ENCODE data around the gene MBD4.

MBD4 gene

DNA sequence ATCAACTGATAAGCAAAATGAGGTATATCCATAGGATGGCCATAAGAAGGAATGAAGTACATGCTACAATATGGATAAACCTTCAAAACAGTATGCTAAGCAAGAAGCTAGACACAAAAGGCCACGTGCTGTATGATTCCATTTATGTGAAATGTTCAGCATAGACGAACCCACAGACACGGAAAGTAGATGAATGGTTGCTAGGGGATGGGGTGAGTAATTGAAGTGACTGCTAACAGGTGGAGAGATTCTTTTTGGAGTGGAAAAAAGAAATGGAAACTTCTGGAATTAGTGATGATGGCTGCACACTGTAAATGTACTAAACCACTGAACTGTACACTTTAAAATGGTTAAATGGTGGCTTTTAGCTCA is 10.7 kb downstream of the MBD4 start:
- H3K27ac ChIP-seq, result peak overlapping the region; percentile 75
- TF ChIP-seq ZFX (IDR thresholded peaks at IDR 0.05; ENCODE audit: borderline replicate concordance), result no peak
- TF ChIP-seq, protein P1, sequence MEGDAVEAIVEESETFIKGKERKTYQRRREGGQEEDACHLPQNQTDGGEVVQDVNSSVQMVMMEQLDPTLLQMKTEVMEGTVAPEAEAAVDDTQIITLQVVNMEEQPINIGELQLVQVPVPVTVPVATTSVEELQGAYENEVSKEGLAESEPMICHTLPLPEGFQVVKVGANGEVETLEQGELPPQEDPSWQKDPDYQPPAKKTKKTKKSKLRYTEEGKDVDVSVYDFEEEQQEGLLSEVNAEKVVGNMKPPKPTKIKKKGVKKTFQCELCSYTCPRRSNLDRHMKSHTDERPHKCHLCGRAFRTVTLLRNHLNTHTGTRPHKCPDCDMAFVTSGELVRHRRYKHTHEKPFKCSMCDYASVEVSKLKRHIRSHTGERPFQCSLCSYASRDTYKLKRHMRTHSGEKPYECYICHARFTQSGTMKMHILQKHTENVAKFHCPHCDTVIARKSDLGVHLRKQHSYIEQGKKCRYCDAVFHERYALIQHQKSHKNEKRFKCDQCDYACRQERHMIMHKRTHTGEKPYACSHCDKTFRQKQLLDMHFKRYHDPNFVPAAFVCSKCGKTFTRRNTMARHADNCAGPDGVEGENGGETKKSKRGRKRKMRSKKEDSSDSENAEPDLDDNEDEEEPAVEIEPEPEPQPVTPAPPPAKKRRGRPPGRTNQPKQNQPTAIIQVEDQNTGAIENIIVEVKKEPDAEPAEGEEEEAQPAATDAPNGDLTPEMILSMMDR (IDR thresholded peaks at IDR 0.05), result no peak

GRCh38 chr3:129428376-129429079 is 11.2 kb downstream of the MBD4 start, which contains the start of gene EFCAB12:
Gene EFCAB12, minus strand, starts transcription at chr3:129428636. Its CDS starts 148 bp downstream, at chr3:129428488.
- H3K27ac ChIP-seq, result peak within 1 kb of the TSS; percentile 75
- TF ChIP-seq, protein P1 (IDR thresholded peaks at IDR 0.05), result no peak
- TF ChIP-seq ZFX (IDR thresholded peaks at IDR 0.05; ENCODE audit: borderline replicate concordance), result no peak

DNA sequence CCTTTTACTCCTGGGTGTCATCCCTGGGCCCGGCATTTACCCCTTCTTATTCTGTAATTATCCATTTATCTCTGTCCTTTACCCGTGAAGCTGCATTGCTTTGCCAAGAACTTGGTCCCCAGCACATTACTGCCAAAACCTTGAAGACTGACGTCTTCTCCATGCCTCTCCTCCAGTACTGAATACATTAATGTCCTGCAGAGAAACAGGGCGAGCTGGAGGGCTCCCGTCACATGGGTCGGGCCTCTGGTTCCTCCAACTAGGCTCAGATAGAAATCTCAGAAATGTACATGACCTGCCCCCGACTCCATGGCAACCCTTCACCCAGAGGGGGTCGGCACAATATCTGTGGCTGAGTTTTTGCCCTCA is 11.8 kb downstream of the MBD4 start:
- no peak overlapping the region for H3K27ac ChIP-seq
- TF ChIP-seq ZFX (IDR thresholded peaks at IDR 0.05; ENCODE audit: borderline replicate concordance), result no peak
- TF ChIP-seq, protein P1 (IDR thresholded peaks at IDR 0.05), result no peak

- TF ChIP-seq ZFX (IDR thresholded peaks at IDR 0.05; ENCODE audit: borderline replicate concordance), result no peak
- TF ChIP-seq, protein P1 (IDR thresholded peaks at IDR 0.05), result no peak
- H3K27ac ChIP-seq, result no peak overlapping the region
Observed at GRCh38 chr3:129425619-129426018, 14.1 kb downstream of the MBD4 start.

GRCh38 chr3:129425213-129425612 is 14.5 kb downstream of the MBD4 start:
- TF ChIP-seq, protein P1 (IDR thresholded peaks at IDR 0.05), result no peak
- no peak for TF ChIP-seq ZFX (IDR thresholded peaks at IDR 0.05; ENCODE audit: borderline replicate concordance)
- peak overlapping the region; percentile 64; the same call in 1 of the 2 replicates for H3K27ac ChIP-seq

GRCh38 chr3:129424185-129424841 is 15.4 kb downstream of the MBD4 start:
- no peak for TF ChIP-seq ZFX (IDR thresholded peaks at IDR 0.05; ENCODE audit: borderline replicate concordance)
- TF ChIP-seq, protein P1 (IDR thresholded peaks at IDR 0.05), result no peak
- peak overlapping the region; percentile 64 for H3K27ac ChIP-seq

DNA sequence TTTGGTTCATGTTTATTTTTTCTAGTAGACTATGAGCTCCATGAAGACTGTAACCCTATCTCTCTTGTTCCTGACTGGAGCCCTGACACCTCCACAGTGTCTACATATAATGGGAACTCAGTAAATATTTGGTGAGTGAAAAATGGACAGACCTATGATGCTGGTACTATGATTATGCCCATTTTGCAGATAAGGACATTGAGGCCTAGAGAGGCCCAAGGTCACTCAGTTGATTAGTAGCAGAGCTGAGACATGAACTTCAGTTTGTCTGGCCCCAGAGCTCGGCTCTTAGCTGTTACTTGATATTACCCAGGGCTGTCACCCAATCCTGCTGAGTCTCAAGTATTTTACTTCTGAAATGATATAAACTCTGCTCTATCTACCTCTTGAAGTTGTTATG is 16.9 kb downstream of the MBD4 start:
- TF ChIP-seq, protein P1 (IDR thresholded peaks at IDR 0.05), result no peak
- TF ChIP-seq ZFX (IDR thresholded peaks at IDR 0.05; ENCODE audit: borderline replicate concordance), result no peak
- peak overlapping the region; percentile 64; the same call in 1 of the 2 replicates for H3K27ac ChIP-seq
